ENCODE results near the gene CPM. TPM values are rescaled to one million over a fixed set of nuclear protein-coding genes. Genes with fewer than 3 reads are reported as not detected.

Gene CPM
- total and polyA plus RNA-seq, 10 of the 15 experiments (the other 5 are each of a cell fraction or from before 2014, with no cell fraction given), result 0.06 to 1.7 (median 0.41) TPM

DNA sequence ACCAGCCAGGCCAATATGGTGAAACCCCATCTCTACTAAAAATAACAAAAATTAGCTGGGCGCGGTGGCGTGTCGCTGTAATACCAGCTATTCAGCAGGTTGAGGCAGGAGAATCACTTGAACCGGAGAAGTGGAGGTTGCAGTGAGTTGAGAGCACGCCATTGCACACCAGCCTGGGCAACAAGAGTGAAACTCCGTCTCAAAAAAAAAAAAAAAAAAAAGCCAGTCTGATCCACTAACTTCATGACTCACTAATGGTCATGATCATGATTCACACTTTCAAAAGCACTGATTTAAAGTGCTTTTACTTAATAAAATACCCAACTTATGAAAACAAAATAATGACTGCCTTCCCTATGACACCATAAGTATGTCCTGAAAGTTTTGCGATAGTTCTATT is 38.4 kb upstream of the CPM start (continued):
- TF ChIP-seq ASH2L (IDR thresholded peaks at IDR 0.05; ENCODE audit: borderline replicate concordance, low read depth) (no peak), PAX8 (IDR thresholded peaks at IDR 0.05) (no peak), IRF4 (IDR thresholded peaks at IDR 0.05; ENCODE audit: low read depth, low read length) (no peak), YY1 (IDR thresholded peaks at IDR 0.05; ENCODE audit: low read depth, low read length) (no peak)
- TF ChIP-seq, protein P1, sequence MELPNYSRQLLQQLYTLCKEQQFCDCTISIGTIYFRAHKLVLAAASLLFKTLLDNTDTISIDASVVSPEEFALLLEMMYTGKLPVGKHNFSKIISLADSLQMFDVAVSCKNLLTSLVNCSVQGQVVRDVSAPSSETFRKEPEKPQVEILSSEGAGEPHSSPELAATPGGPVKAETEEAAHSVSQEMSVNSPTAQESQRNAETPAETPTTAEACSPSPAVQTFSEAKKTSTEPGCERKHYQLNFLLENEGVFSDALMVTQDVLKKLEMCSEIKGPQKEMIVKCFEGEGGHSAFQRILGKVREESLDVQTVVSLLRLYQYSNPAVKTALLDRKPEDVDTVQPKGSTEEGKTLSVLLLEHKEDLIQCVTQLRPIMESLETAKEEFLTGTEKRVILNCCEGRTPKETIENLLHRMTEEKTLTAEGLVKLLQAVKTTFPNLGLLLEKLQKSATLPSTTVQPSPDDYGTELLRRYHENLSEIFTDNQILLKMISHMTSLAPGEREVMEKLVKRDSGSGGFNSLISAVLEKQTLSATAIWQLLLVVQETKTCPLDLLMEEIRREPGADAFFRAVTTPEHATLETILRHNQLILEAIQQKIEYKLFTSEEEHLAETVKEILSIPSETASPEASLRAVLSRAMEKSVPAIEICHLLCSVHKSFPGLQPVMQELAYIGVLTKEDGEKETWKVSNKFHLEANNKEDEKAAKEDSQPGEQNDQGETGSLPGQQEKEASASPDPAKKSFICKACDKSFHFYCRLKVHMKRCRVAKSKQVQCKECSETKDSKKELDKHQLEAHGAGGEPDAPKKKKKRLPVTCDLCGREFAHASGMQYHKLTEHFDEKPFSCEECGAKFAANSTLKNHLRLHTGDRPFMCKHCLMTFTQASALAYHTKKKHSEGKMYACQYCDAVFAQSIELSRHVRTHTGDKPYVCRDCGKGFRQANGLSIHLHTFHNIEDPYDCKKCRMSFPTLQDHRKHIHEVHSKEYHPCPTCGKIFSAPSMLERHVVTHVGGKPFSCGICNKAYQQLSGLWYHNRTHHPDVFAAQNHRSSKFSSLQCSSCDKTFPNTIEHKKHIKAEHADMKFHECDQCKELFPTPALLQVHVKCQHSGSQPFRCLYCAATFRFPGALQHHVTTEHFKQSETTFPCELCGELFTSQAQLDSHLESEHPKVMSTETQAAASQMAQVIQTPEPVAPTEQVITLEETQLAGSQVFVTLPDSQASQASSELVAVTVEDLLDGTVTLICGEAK (IDR thresholded peaks at IDR 0.05; ENCODE audit: borderline replicate concordance), result no peak

DNA sequence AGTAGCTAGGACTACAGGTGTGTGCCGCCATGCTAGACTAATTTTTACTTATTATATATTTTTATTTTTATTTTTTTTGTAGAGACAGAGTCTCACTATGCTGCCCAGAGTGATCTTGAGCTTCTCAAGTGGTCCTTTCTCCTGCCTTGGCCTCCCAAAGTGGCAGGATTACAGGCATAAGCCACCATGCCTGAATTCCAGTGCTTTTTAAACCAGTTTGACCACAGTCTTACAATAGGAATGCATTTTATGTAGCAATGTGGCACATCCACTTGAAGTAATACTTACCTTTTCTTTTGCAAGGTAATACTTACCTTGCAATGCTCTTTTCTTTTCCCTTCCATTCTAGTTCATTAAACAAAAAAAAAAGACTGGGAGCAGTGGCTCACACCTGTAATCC is 38.0 kb upstream of the CPM start:
- no peaks in the 10 kb centered on the region for H3K27me3 ChIP-seq (replicated peaks in 1 of 2; ENCODE audit: control insufficient read depth in 2 of 2, insufficient read depth in 2 of 2, low read length in 1 of 2)
- H3K9ac ChIP-seq (ENCODE audit: control insufficient read depth, insufficient read depth, low read length), result no peak overlapping the region
- ChIA-PET POLR2A (no interaction called here), SMC1A (ENCODE audit: uncharacterized antibody, unreplicated experiment) (no interaction called here), CTCF (interaction anchor here (1.1 kb wide), 1 partner anchor 19 kb away, joined by 3 read pairs; no protein-coding TSS in a partner anchor), RAD21 (ENCODE audit: unreplicated experiment) (no interaction called here)
- in situ Hi-C loops (cut with MboI) (no loop called here), intact Hi-C loops (cut with micrococcal nuclease; ENCODE audit: unreplicated experiment) (no loop called here)
- FAIRE-seq, result no peak
- no peak overlapping the region for H3K4me3 ChIP-seq
- no peak overlapping the region for H3K27ac ChIP-seq (ENCODE audit: control insufficient read depth, insufficient read depth)
- no peak for ATAC-seq
- H3K9me3 ChIP-seq (replicated peaks; ENCODE audit: control insufficient read depth, insufficient read depth, low read length), result no peaks in the 10 kb centered on the region
- BruUV-seq (replicated peaks), result no TSS peak
- no peaks in the 10 kb centered on the region for H3K36me3 ChIP-seq (ENCODE audit: control insufficient read depth in 2 of 2, insufficient read depth in 2 of 2, low read length in 1 of 2)
- H3K4me2 ChIP-seq (ENCODE audit: control insufficient read depth, insufficient read depth), result no peak overlapping the region
- H4K20me1 ChIP-seq (ENCODE audit: control insufficient read depth, insufficient read depth), result no peaks in the 10 kb centered on the region
- no peaks in the 10 kb centered on the region for H3K4me1 ChIP-seq (ENCODE audit: control insufficient read depth, insufficient read depth, low read length)
- H2AFZ ChIP-seq (ENCODE audit: control insufficient read depth, low read depth, low read length), result no peak overlapping the region
- WGBS (ENCODE audit: insufficient coverage, insufficient replicate concordance, low lambda C conversion rate, missing lambda C conversion rate), result 55% methylated on average over 1 of the region's 1 CpG
- no peak for DNase-seq (ENCODE audit: low read depth, low spot score)
- no peak for TF ChIP-seq TAF1 (IDR thresholded peaks at IDR 0.05; ENCODE audit: borderline replicate concordance, low read depth, low read length)
- TF ChIP-seq CHD4 (IDR thresholded peaks at IDR 0.05), result no peak
- no peak for TF ChIP-seq RCOR1 (conservative IDR thresholded peaks at IDR 0.05; ENCODE audit: low read depth, low read length)
- H3K79me2 ChIP-seq (ENCODE audit: control insufficient read depth, insufficient read depth, low read length), result no peaks in the 10 kb centered on the region

All from GM12878 (cell line).